ENCODE data around the gene MCF2L.

The MCF2L gene

GRCh38 chr13:112979406-112979902 is 10.4 kb downstream of the MCF2L start:
- H2BK12ac ChIP-seq (ENCODE audit: low read length in 2 of 2): no peak overlapping the region
- no peak overlapping the region for H3K23ac ChIP-seq (ENCODE audit: low read length in 2 of 2)
- H2AFZ ChIP-seq (ENCODE audit: low read depth, low read length): no peak overlapping the region
- DNase-seq: no peak
- no peak overlapping the region for H4K8ac ChIP-seq (ENCODE audit: low read length)
- no peak overlapping the region for H2AK5ac ChIP-seq (ENCODE audit: low read length, severe bottlenecking)
- H2BK5ac ChIP-seq (ENCODE audit: low read depth, low read length, poor library complexity, severe bottlenecking): no peak overlapping the region
- no peaks in the 10 kb centered on the region for H3K4me1 ChIP-seq (ENCODE audit: control insufficient read depth, insufficient read depth, low read depth, low read length)
- H3K4me2 ChIP-seq (ENCODE audit: low read length, poor library complexity, severe bottlenecking): no peak overlapping the region
- whole genome bisulfite sequencing: 81% methylated on average over 24 of the region's 24 CpGs
- no peak overlapping the region for H4K91ac ChIP-seq (ENCODE audit: low read length)
- H3K4me3 ChIP-seq (ENCODE audit: insufficient read depth in 1 of 2, low read depth in 1 of 2, low read length in 2 of 2): no peak overlapping the region
- H3K36me3 ChIP-seq (ENCODE audit: control insufficient read depth in 1 of 2, insufficient read depth in 2 of 2, low read depth in 1 of 2, low read length in 2 of 2): no peaks in the 10 kb centered on the region
- H3K9me3 ChIP-seq (ENCODE audit: control insufficient read depth, low read length): no peaks in the 10 kb centered on the region
- no peak overlapping the region for H3K27ac ChIP-seq (ENCODE audit: low read length, poor library complexity, severe bottlenecking)
- H3K14ac ChIP-seq (ENCODE audit: low read length in 2 of 2): no peak overlapping the region
- H3K9ac ChIP-seq (ENCODE audit: low read length): no peak overlapping the region
- H3K27me3 ChIP-seq (ENCODE audit: control insufficient read depth in 1 of 2, insufficient read depth in 1 of 2, low read length in 2 of 2): peaks cover 42 to 75% of the 10 kb centered on the region in 2 experiments
- H3K18ac ChIP-seq (ENCODE audit: low read depth in 1 of 2, low read length in 2 of 2): no peak overlapping the region
- no peak overlapping the region for H2BK15ac ChIP-seq (ENCODE audit: low read depth, poor library complexity, severe bottlenecking)
- H2BK120ac ChIP-seq (ENCODE audit: low read depth, low read length): no peak overlapping the region
- no peak overlapping the region for H3K4ac ChIP-seq (ENCODE audit: low read depth in 1 of 2, low read length in 2 of 2)
- no peaks in the 10 kb centered on the region for H3K79me1 ChIP-seq (replicated peaks; ENCODE audit: low read length, poor library complexity, severe bottlenecking)

- Histone ChIP-seq H4K8ac (ENCODE audit: low read length) (no peak overlapping the region), H3K4me1 (ENCODE audit: control insufficient read depth, insufficient read depth, low read depth, low read length) (no peaks in the 10 kb centered on the region), H4K91ac (ENCODE audit: low read length) (no peak overlapping the region), H3K9ac (ENCODE audit: low read length) (no peak overlapping the region), H2BK120ac (ENCODE audit: low read depth, low read length) (no peak overlapping the region), H2AK5ac (ENCODE audit: low read length, severe bottlenecking) (no peak overlapping the region), H3K36me3 (ENCODE audit: control insufficient read depth in 1 of 2, insufficient read depth in 2 of 2, low read depth in 1 of 2, low read length in 2 of 2) (no peaks in the 10 kb centered on the region), H3K18ac (ENCODE audit: low read depth in 1 of 2, low read length in 2 of 2) (no peak overlapping the region), H3K23ac (ENCODE audit: low read length in 2 of 2) (no peak overlapping the region), H3K27me3 (ENCODE audit: control insufficient read depth in 1 of 2, insufficient read depth in 1 of 2, low read length in 2 of 2) (peaks cover 43 to 73% of the 10 kb centered on the region in 2 experiments), H2BK5ac (ENCODE audit: low read depth, low read length, poor library complexity, severe bottlenecking) (no peak overlapping the region), H3K79me1 (replicated peaks; ENCODE audit: low read length, poor library complexity, severe bottlenecking) (no peaks in the 10 kb centered on the region), H3K4me2 (ENCODE audit: low read length, poor library complexity, severe bottlenecking) (no peak overlapping the region), H3K27ac (ENCODE audit: low read length, poor library complexity, severe bottlenecking) (no peak overlapping the region), H3K14ac (ENCODE audit: low read length in 2 of 2) (no peak overlapping the region), H2BK12ac (ENCODE audit: low read length in 2 of 2) (no peak overlapping the region), H2AFZ (ENCODE audit: low read depth, low read length) (no peak overlapping the region), H3K9me3 (ENCODE audit: control insufficient read depth, low read length) (no peaks in the 10 kb centered on the region), H2BK15ac (ENCODE audit: low read depth, poor library complexity, severe bottlenecking) (no peak overlapping the region), H3K4me3 (ENCODE audit: insufficient read depth in 1 of 2, low read depth in 1 of 2, low read length in 2 of 2) (no peak overlapping the region), H3K4ac (ENCODE audit: low read depth in 1 of 2, low read length in 2 of 2) (no peak overlapping the region)
- WGBS: 76% methylated on average over 14 of the region's 18 CpGs
- DNase-seq: no peak
Measured at GRCh38 chr13:112980434-112980833, 11.4 kb downstream of the MCF2L start.

GRCh38 chr13:112981451-112981850 is 12.4 kb downstream of the MCF2L start:
- Histone ChIP-seq H3K27me3 (ENCODE audit: control insufficient read depth in 1 of 2, insufficient read depth in 1 of 2, low read length in 2 of 2) (peaks cover 43 to 68% of the 10 kb centered on the region in 2 experiments), H3K4me3 (ENCODE audit: insufficient read depth in 1 of 2, low read depth in 1 of 2, low read length in 2 of 2) (no peak overlapping the region), H2BK15ac (ENCODE audit: low read depth, poor library complexity, severe bottlenecking) (no peak overlapping the region), H3K4me2 (ENCODE audit: low read length, poor library complexity, severe bottlenecking) (no peak overlapping the region), H3K14ac (ENCODE audit: low read length in 2 of 2) (no peak overlapping the region), H3K9me3 (ENCODE audit: control insufficient read depth, low read length) (no peaks in the 10 kb centered on the region), H4K8ac (ENCODE audit: low read length) (no peak overlapping the region), H2AFZ (ENCODE audit: low read depth, low read length) (no peak overlapping the region), H3K18ac (ENCODE audit: low read depth in 1 of 2, low read length in 2 of 2) (no peak overlapping the region), H3K4me1 (ENCODE audit: control insufficient read depth, insufficient read depth, low read depth, low read length) (no peaks in the 10 kb centered on the region), H2AK5ac (ENCODE audit: low read length, severe bottlenecking) (no peak overlapping the region), H3K4ac (ENCODE audit: low read depth in 1 of 2, low read length in 2 of 2) (no peak overlapping the region), H2BK120ac (ENCODE audit: low read depth, low read length) (no peak overlapping the region), H2BK5ac (ENCODE audit: low read depth, low read length, poor library complexity, severe bottlenecking) (no peak overlapping the region), H3K79me1 (replicated peaks; ENCODE audit: low read length, poor library complexity, severe bottlenecking) (no peaks in the 10 kb centered on the region), H4K91ac (ENCODE audit: low read length) (no peak overlapping the region), H3K9ac (ENCODE audit: low read length) (no peak overlapping the region), H2BK12ac (ENCODE audit: low read length in 2 of 2) (no peak overlapping the region), H3K36me3 (ENCODE audit: control insufficient read depth in 1 of 2, insufficient read depth in 2 of 2, low read depth in 1 of 2, low read length in 2 of 2) (no peaks in the 10 kb centered on the region), H3K27ac (ENCODE audit: low read length, poor library complexity, severe bottlenecking) (no peak overlapping the region), H3K23ac (ENCODE audit: low read length in 2 of 2) (no peak overlapping the region)
- 83% methylated on average over 20 of the region's 20 CpGs for WGBS
- no peak for DNase-seq

- no peak overlapping the region for H3K14ac ChIP-seq (ENCODE audit: low read length in 2 of 2)
- H2BK120ac ChIP-seq (ENCODE audit: low read depth, low read length): no peak overlapping the region
- no peaks in the 10 kb centered on the region for H3K36me3 ChIP-seq (ENCODE audit: control insufficient read depth in 1 of 2, insufficient read depth in 2 of 2, low read depth in 1 of 2, low read length in 2 of 2)
- no peak overlapping the region for H3K18ac ChIP-seq (ENCODE audit: low read depth in 1 of 2, low read length in 2 of 2)
- peaks cover 43 to 72% of the 10 kb centered on the region in 2 experiments for H3K27me3 ChIP-seq (ENCODE audit: control insufficient read depth in 1 of 2, insufficient read depth in 1 of 2, low read length in 2 of 2)
- DNase-seq: no peak
- no peak overlapping the region for H2BK5ac ChIP-seq (ENCODE audit: low read depth, low read length, poor library complexity, severe bottlenecking)
- H3K4ac ChIP-seq (ENCODE audit: low read depth in 1 of 2, low read length in 2 of 2): no peak overlapping the region
- no peak overlapping the region for H3K4me3 ChIP-seq (ENCODE audit: insufficient read depth in 1 of 2, low read depth in 1 of 2, low read length in 2 of 2)
- H3K79me1 ChIP-seq (replicated peaks; ENCODE audit: low read length, poor library complexity, severe bottlenecking): no peaks in the 10 kb centered on the region
- no peak overlapping the region for H2BK12ac ChIP-seq (ENCODE audit: low read length in 2 of 2)
- no peaks in the 10 kb centered on the region for H3K4me1 ChIP-seq (ENCODE audit: control insufficient read depth, insufficient read depth, low read depth, low read length)
- H2BK15ac ChIP-seq (ENCODE audit: low read depth, poor library complexity, severe bottlenecking): no peak overlapping the region
- H4K8ac ChIP-seq (ENCODE audit: low read length): no peak overlapping the region
- H3K9ac ChIP-seq (ENCODE audit: low read length): no peak overlapping the region
- WGBS: 89% methylated on average over 32 of the region's 33 CpGs
- H3K4me2 ChIP-seq (ENCODE audit: low read length, poor library complexity, severe bottlenecking): no peak overlapping the region
- H2AFZ ChIP-seq (ENCODE audit: low read depth, low read length): no peak overlapping the region
- H4K91ac ChIP-seq (ENCODE audit: low read length): no peak overlapping the region
- no peak overlapping the region for H3K23ac ChIP-seq (ENCODE audit: low read length in 2 of 2)
- H3K9me3 ChIP-seq (ENCODE audit: control insufficient read depth, low read length): no peaks in the 10 kb centered on the region
- H2AK5ac ChIP-seq (ENCODE audit: low read length, severe bottlenecking): no peak overlapping the region
- H3K27ac ChIP-seq (ENCODE audit: low read length, poor library complexity, severe bottlenecking): no peak overlapping the region
Measured at GRCh38 chr13:112982281-112983041, 13.4 kb downstream of the MCF2L start.

All from mesenchymal stem cell (in vitro differentiated cells and primary cell).